OCI-LY3 (cell line): Measurements from ENCODE around the gene ATP1A1.

Source experiments
- CTCF ChIP-seq: fragments of 200-600, 300-600 bp; sonication (generic); IDR thresholded peaks from 2 replicates; pipeline ENCODE4 v1.5.1; 2014; ENCODE audit warnings: antibody characterized with exemption, low read length, low read depth
- EZH2phosphoT487 ChIP-seq: fragments of 200-600 bp; shearing (Covaris generic); IDR thresholded peaks from 2 replicates; pipeline ENCODE4 v1.6.1; 2018; ENCODE audit warnings: antibody characterized with exemption, mixed run types, low read depth

- TF ChIP-seq CTCF (no peak), EZH2phosphoT487 (no peak)
Measured at GRCh38 chr1:116409751-116410191, 36.7 kb downstream of the ATP1A1 start.
